ENCODE results near the gene MAML1. TPM values are rescaled to one million over a fixed set of nuclear protein-coding genes. Genes with fewer than 3 reads are reported as not detected.

The MAML1 gene
- total and polyA plus RNA-seq, 3 donors from 2014 or later, result 23.5 to 60.7 (median 52.5) TPM

GRCh38 chr5:179763215-179763945 is 30.8 kb downstream of the MAML1 start:
- H3K36me3 ChIP-seq (ENCODE audit: low read depth, missing control alignments), result no peaks in the 10 kb centered on the region
- intact Hi-C loops (cut with DNase I; ENCODE audit: low total_unique reads), result no loop called here
- no peaks in the 10 kb centered on the region for H3K27me3 ChIP-seq
- 28 to 44% methylated on average over 10 of the region's 10 CpGs for WGBS, 2 donors
- TF ChIP-seq POLR2A (IDR thresholded peaks at IDR 0.05) (no peak), CTCF (IDR thresholded peaks at IDR 0.05) (peak; percentile 79 to 90 (median 87))
- no peaks in the 10 kb centered on the region for H3K9me3 ChIP-seq
- H3K4me3 ChIP-seq, result no peak overlapping the region
- peak overlapping the region in 1 of 2 donors; percentile 32 for H3K27ac ChIP-seq
- peaks cover 21% of the 10 kb centered on the region for H3K4me1 ChIP-seq
- DNase-seq, result peak; percentile 82

- WGBS, 2 donors, result 67 to 69% methylated on average over 8 of the region's 8 CpGs
- Histone ChIP-seq H3K36me3 (ENCODE audit: low read depth, missing control alignments) (no peaks in the 10 kb centered on the region), H3K4me3 (no peak overlapping the region), H3K4me1 (peaks cover 21% of the 10 kb centered on the region), H3K27ac (no peak overlapping the region), H3K9me3 (no peaks in the 10 kb centered on the region), H3K27me3 (no peaks in the 10 kb centered on the region)
- intact Hi-C loops (cut with DNase I; ENCODE audit: low total_unique reads), result no loop called here
- DNase-seq, result no peak
- TF ChIP-seq POLR2A (IDR thresholded peaks at IDR 0.05) (no peak), CTCF (IDR thresholded peaks at IDR 0.05) (no peak)
Measured at GRCh38 chr5:179764056-179764455, 31.4 kb downstream of the MAML1 start.

GRCh38 chr5:179765400-179765799 is 32.8 kb downstream of the MAML1 start:
- intact Hi-C loops (cut with DNase I; ENCODE audit: low total_unique reads), result no loop called here

GRCh38 chr5:179766021-179766725 is 33.6 kb downstream of the MAML1 start:
- H3K9me3 ChIP-seq, result no peaks in the 10 kb centered on the region
- peaks cover 21% of the 10 kb centered on the region for H3K4me1 ChIP-seq
- H3K27ac ChIP-seq, result no peak overlapping the region
- H3K27me3 ChIP-seq, result no peaks in the 10 kb centered on the region
- intact Hi-C loops (cut with DNase I; ENCODE audit: low total_unique reads), result no loop called here
- 78 to 87% methylated on average over 12 to 20 of the region's 20 CpGs for WGBS, 2 donors
- no peak for DNase-seq
- TF ChIP-seq CTCF (IDR thresholded peaks at IDR 0.05) (no peak), POLR2A (IDR thresholded peaks at IDR 0.05) (no peak)
- H3K4me3 ChIP-seq, result no peak overlapping the region
- H3K36me3 ChIP-seq (ENCODE audit: low read depth, missing control alignments), result no peaks in the 10 kb centered on the region

More at GRCh38 chr5:179765400-179765799, 32.8 kb downstream of the MAML1 start:
- no peak overlapping the region for H3K27ac ChIP-seq
- no peaks in the 10 kb centered on the region for H3K9me3 ChIP-seq
- no peaks in the 10 kb centered on the region for H3K36me3 ChIP-seq (ENCODE audit: low read depth, missing control alignments)
- no peaks in the 10 kb centered on the region for H3K27me3 ChIP-seq
- no peak overlapping the region for H3K4me3 ChIP-seq
- 67 to 68% methylated on average over 13 of the region's 13 CpGs for WGBS, 2 donors
- H3K4me1 ChIP-seq, result peaks cover 21% of the 10 kb centered on the region
- TF ChIP-seq CTCF (IDR thresholded peaks at IDR 0.05) (no peak), POLR2A (IDR thresholded peaks at IDR 0.05) (no peak)
- no peak for DNase-seq
